Heart left ventricle (tissue), 16 donors: Measurements from ENCODE around the gene HSD17B1. TPM values are rescaled to one million over a fixed set of nuclear protein-coding genes. Genes with fewer than 3 reads are reported as not detected.
"Not testable (repeated sequence)": the region's sequence is repeated elsewhere in the genome, so short reads cannot be mapped to it uniquely, and the experiment has no call there.

Source experiments
- ATAC-seq, 4 donors: fragments of 200-7000 bp; cut with Tn5 transposase; one replicate each; pipeline ENCODE4 v1.9.1; 2020 to 2022; ENCODE audit warnings: moderate library complexity in 4 of 4, mild to moderate bottlenecking in 3 of 4, moderate number of reproducible peaks in 1 of 4
- DNase-seq, 5 donors: peaks; one replicate each; pipeline ENCODE4 v3.0.0-alpha.2; 2020
- H3K27ac ChIP-seq, 12 donors: fragments of 200-600 bp; sonication (generic) in 4 of 12; one replicate each; pipeline versions ENCODE4 v1.5.0 to v1.8.0; 2016 to 2022; ENCODE audit warnings: mild to moderate bottlenecking in 2 of 12
- H3K27me3 ChIP-seq, 9 donors: fragments of 200-600 bp; sonication (generic) in 2 of 9; one replicate each; pipeline versions ENCODE4 v1.5.1 to v1.8.0; 2016 to 2022; ENCODE audit warnings: mild to moderate bottlenecking in 3 of 9
- H3K36me3 ChIP-seq, 9 donors: fragments of 200-600 bp; sonication (generic) in 2 of 9; one replicate each; pipeline versions ENCODE4 v1.5.0 to v1.8.0; 2018 to 2022; ENCODE audit warnings: mild to moderate bottlenecking in 2 of 9
- H3K4me1 ChIP-seq, 12 donors: fragments of 200-600 bp; sonication (generic) in 4 of 12; one replicate each; pipeline versions ENCODE4 v1.5.0 to v1.8.0; 2016 to 2022; ENCODE audit warnings: mild to moderate bottlenecking in 3 of 12
- H3K4me3 ChIP-seq, 12 donors: fragments of 200-600 bp; sonication (generic) in 4 of 12; one replicate each; pipeline versions ENCODE4 v1.5.0 to v1.8.0; 2017 to 2022; ENCODE audit warnings: mild to moderate bottlenecking in 9 of 12, moderate library complexity in 4 of 12
- H3K9me3 ChIP-seq, 12 donors: fragments of 200-600 bp; sonication (generic) in 4 of 12; one replicate each; pipeline versions ENCODE4 v1.5.0 to v1.8.0; 2016 to 2022; ENCODE audit warnings: mild to moderate bottlenecking in 1 of 12
- POLR2A ChIP-seq, 2 donors: fragments of 450-650 bp; IDR thresholded peaks; one replicate each; pipeline ENCODE4 v1.6.1; 2017; ENCODE audit warnings: antibody characterized with exemption in 2 of 2, mild to moderate bottlenecking in 2 of 2, moderate library complexity in 2 of 2
- WGBS, 4 donors: extraction: QIAGEN DNeasy Blood & Tissue Kit in 2 of 4; methylation state at CpG; one replicate each; pipeline versions ENCODE4 v1.1.5 to v1.1.7; 2013 to 2018; 5-methylcytosine and 5-hydroxymethylcytosine counted together
- intact Hi-C, 10 donors: fragments of 100-400 bp; cut with DNase I; formaldehyde crosslinking; loops; one replicate each; pipeline versions ENCODE4 v1.11.1 to v1.14.2; 2022
- polyA plus RNA-seq, 2 donors: library from polyadenylated mRNA; stranded (reverse); fragments of 200-250 nt; gene quantifications; one replicate each; pipeline ENCODE4 v1.2.3, GENCODE V29; 2013
- total RNA-seq, 9 donors: library from RNA; depleted of rRNA in 2 of 9; stranded (reverse); fragments of >200 nt in 2 of 9; fragmentation: NEBNext Ultra II Directional in 3 of 9; extraction: Animal tissue kit (Norgen Biotek cat#: 25700) in 3 of 9; gene quantifications; one replicate each; pipeline versions ENCODE4 v1.1.0 to v1.2.4, GENCODE V29; 2016 to 2023
- TF ChIP-seq, protein P1 (sequence below), 12 donors: fragments of 200-600 bp; sonication (generic) in 4 of 12; IDR thresholded peaks; one replicate each; pipeline versions ENCODE4 v1.5.0 to v1.8.0; 2018 to 2022; ENCODE audit warnings: antibody characterized with exemption in 12 of 12, mild to moderate bottlenecking in 5 of 12
- donor health status: ischemic (EF 13 %, LVEDD 7.1; RV severe dilation, severe dysfunction).
- donor health status: healthy with polysubstance abuse.
- donor health status: DM: no; HTN: yes; CAD: no.
- donor health status: DM: no; HTN: no; CAD: no.
- donor health status: ischemic (EF 25% LVEDD 6.9; RV normal size, moderate dysfunction).
- donor health status: ischemic (EF 25% LVEDD 5.7; RV mildly dilated, moderate dysfunction).
- donor health status: healthy.
- donor health status: DM: yes; HTN: yes; CAD: no.
- donor health status: ischemic (EF 35%, LVEDD 5.7; RV mildly dilated, moderate dysfunction).
- donor health status: nonischemic (EF 11% LVEDD 7.7; RV severe dilation, severe dysfunction).
- donor health status: DM: yes; HTN: yes; CAD: no.
- donor health status: PGD.
- donor health status: ischemic (EF 29% LVEDD 5.4; RV normal size, mild dysfunction).
- donor health status: nonischemic (EF 23%, LVEDD 6.1; RV moderate dilation, normal function).

Gene HSD17B1
- total and polyA plus RNA-seq, 11 donors, result 0.32 to 1.8 (median 1.1) TPM; not detected in 1

DNA sequence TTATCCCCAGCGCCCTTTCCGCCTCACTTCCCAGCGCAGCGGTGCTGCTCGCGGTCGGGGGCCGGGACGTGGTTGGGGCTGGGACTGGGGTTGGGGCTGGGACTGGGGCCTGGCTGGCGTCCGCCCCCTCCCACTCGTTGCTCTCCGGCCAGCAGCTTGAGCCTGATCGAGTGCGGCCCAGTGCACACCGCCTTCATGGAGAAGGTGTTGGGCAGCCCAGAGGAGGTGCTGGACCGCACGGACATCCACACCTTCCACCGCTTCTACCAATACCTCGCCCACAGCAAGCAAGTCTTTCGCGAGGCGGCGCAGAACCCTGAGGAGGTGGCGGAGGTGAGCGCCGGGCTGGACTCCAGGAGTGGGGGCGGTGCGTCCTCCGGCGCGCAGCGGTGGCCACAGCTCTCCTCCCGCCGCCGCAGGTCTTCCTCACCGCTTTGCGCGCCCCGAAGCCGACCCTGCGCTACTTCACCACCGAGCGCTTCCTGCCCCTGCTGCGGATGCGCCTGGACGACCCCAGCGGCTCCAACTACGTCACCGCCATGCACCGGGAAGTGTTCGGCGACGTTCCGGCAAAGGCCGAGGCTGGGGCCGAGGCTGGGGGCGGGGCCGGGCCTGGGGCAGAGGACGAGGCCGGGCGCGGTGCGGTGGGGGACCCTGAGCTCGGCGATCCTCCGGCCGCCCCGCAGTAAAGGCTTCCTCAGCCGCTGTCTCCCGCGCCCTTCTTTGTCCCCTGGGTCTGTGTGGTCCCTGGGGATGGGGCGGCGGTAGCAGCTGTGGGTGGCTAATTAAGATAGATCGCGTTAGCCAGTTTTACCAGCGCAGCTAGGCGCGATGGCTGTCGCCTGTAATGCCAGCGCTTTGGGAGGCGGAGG is 1.8 kb downstream of the HSD17B1 start:
- no peaks in the 10 kb centered on the region for H3K27me3 ChIP-seq

DNA sequence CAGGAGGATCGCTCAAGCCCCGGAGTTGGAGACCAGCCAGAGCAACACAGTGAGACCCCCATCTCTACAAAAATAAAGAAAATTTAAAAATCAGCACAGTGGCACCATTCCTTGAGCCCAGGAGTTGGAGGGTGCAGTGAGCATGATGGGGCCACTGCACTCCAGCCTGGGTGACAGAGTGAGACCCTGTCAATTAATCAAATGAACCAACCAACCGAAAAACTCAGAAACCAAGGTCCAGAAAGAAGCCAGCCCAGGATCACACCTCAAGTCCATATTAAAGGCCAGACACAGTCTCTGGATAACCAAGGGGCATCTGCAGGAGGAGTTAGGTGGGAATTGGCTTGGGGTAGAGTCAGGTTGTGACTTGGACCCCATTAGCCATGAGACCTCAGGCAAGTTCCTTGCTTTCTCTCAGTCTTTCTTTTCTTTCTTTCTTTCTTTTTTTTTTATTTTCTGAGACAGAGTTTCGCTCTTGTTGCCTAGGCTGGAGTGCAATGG is 2.4 kb downstream of the HSD17B1 start:
- H3K9me3 ChIP-seq, result no peaks in the 10 kb centered on the region
- H3K4me1 ChIP-seq, result peaks cover 0 to 28% (median 15%) of the 10 kb centered on the region in 12 donors
- DNase-seq (no peak), ATAC-seq (no peak)
- peaks cover 0 to 5% (median 0%) of the 10 kb centered on the region in 9 donors for H3K36me3 ChIP-seq
- H3K27me3 ChIP-seq, result no peaks in the 10 kb centered on the region
- intact Hi-C loops, result no loop called here
- H3K4me3 ChIP-seq, result peak overlapping the region; percentile 65 to 98 (median 82)
- TF ChIP-seq POLR2A (IDR thresholded peaks at IDR 0.05), result no peak
- TF ChIP-seq, protein P1, sequence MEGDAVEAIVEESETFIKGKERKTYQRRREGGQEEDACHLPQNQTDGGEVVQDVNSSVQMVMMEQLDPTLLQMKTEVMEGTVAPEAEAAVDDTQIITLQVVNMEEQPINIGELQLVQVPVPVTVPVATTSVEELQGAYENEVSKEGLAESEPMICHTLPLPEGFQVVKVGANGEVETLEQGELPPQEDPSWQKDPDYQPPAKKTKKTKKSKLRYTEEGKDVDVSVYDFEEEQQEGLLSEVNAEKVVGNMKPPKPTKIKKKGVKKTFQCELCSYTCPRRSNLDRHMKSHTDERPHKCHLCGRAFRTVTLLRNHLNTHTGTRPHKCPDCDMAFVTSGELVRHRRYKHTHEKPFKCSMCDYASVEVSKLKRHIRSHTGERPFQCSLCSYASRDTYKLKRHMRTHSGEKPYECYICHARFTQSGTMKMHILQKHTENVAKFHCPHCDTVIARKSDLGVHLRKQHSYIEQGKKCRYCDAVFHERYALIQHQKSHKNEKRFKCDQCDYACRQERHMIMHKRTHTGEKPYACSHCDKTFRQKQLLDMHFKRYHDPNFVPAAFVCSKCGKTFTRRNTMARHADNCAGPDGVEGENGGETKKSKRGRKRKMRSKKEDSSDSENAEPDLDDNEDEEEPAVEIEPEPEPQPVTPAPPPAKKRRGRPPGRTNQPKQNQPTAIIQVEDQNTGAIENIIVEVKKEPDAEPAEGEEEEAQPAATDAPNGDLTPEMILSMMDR (IDR thresholded peaks at IDR 0.05), result no peak
- 21 to 28% (median 23%) methylated on average over 4 of the region's 4 CpGs for WGBS, 4 donors
- H3K27ac ChIP-seq, result peak overlapping the region; percentile 76 to 97 (median 88)

More for the DNA sequence above, 1.8 kb downstream of the HSD17B1 start:
- ATAC-seq (peak; percentile 84 to 95 (median 94)), DNase-seq (peak; percentile 92 to 94 (median 93))
- peak overlapping the region; percentile 76 to 97 (median 88) for H3K27ac ChIP-seq
- intact Hi-C loops, result no loop called here
- H3K9me3 ChIP-seq, result no peaks in the 10 kb centered on the region
- H3K4me3 ChIP-seq, result peak overlapping the region; percentile 65 to 98 (median 82)
- peaks cover 0 to 28% (median 15%) of the 10 kb centered on the region in 12 donors for H3K4me1 ChIP-seq
- TF ChIP-seq POLR2A (IDR thresholded peaks at IDR 0.05), result peak in 1 of 2 donors; percentile 82
- TF ChIP-seq, protein P1 (IDR thresholded peaks at IDR 0.05), result no peak
- H3K36me3 ChIP-seq, result peaks cover 0 to 5% (median 0%) of the 10 kb centered on the region in 9 donors
- 1 to 2% (median 1%) methylated on average over 51 to 82 of the region's 82 CpGs for WGBS, 4 donors

DNA sequence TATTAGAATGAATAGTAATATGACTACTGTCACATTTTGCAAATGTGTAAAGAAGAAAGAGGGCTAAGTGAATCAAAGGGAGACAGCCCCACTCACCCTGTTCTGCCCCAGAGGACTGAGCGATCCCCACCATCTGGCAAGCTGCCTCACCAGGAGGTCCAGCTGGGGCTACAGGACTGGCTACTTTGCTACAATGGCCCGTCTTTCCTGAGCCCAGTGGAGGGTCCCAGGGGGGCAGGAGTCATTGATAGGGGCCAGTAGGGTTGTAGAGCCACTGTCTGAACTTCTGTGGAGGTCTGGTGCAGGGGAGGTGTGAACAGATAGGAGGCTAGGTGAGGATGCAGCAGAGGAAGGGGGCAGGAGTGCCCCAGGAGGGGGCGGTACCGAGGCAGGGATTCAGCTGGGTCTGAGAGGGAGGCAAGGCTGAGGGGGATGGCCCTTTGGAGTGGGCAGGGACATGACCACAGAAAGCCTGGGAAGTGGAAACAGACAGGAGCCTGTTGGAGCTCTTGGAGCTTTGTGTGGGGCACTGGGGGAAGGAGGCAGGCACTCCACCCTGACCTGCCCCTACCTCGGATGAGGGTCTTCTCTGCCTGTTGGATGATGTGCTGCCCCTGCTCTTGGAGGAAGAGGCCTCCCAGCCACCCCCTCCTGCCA is 3.4 kb downstream of the HSD17B1 start:
- intact Hi-C loops, H3K9me3 ChIP-seq, H3K36me3 ChIP-seq, H3K27ac ChIP-seq, ATAC-seq, H3K4me3 ChIP-seq, DNase-seq, H3K27me3 ChIP-seq: not testable (repeated sequence)
- WGBS, 4 donors, result 55 to 73% (median 61%) methylated on average over 5 of the region's 5 CpGs
- H3K4me1 ChIP-seq, result peaks cover 0 to 28% (median 15%) of the 10 kb centered on the region in 12 donors

DNA sequence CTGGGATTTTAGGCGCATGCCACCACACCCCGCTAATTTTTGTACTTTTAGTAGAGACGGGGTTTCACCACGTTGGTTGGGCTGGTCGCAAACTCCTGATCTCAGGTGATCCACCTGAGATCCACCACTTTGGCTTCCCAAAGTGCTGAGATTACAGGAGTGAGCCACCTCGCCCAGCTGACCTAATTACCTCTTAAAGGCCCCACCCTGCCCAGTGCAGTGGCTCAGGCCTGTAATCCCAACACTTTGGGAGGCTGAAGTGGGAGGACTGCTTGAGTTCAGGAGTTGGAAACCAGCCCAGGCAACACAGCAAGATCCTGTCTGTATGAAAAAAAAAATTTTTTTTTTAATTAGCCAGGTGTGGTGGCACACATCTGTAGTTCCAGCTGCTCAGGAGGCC is 6.4 kb downstream of the HSD17B1 start:
- no peaks in the 10 kb centered on the region for H3K9me3 ChIP-seq
- no peaks in the 10 kb centered on the region for H3K27me3 ChIP-seq
- 87 to 94% (median 90%) methylated on average over 6 of the region's 6 CpGs for WGBS, 4 donors
- peaks cover 10 to 43% (median 29%) of the 10 kb centered on the region in 12 donors for H3K4me1 ChIP-seq
- TF ChIP-seq POLR2A (IDR thresholded peaks at IDR 0.05), result no peak
- TF ChIP-seq, protein P1 (IDR thresholded peaks at IDR 0.05), result no peak
- no peak overlapping the region for H3K4me3 ChIP-seq
- no peak for DNase-seq
- no peak overlapping the region for H3K27ac ChIP-seq
- no peak for ATAC-seq
- H3K36me3 ChIP-seq, result peaks cover 0 to 5% (median 0%) of the 10 kb centered on the region in 9 donors
- intact Hi-C loops, result no loop called here
